GM12878 (cell line): ENCODE results near the gene TXNDC17. TPM values are rescaled to one million over a fixed set of nuclear protein-coding genes. Genes with fewer than 3 reads are reported as not detected.

Experiments used
- ATAC-seq: fragments of 200-7000 bp; cut with Tn5 transposase; 3 replicates; pipeline ENCODE4 v1.9.1; 2020; ENCODE audit warnings: mild to moderate bottlenecking, moderate library complexity
- BruUV-seq: library from RNA; stranded (reverse); fragments of 400-500 nt; replicated peaks from 2 replicates; lab custom pipeline; 2021; lab: Mats Ljungman, UMichigan
- CTCF ChIA-PET: fragments of 300-600 bp; sonication (Branson Sonifier 250); formaldehyde crosslinking; extraction: SDS; loops from one replicate; lab custom pipeline; 2021; ENCODE audit warnings: inconsistent platforms; lab: Yijun Ruan, JAX
- POLR2A ChIA-PET: fragments of 350-600 bp; formaldehyde crosslinking; extraction: SDS; loops from one replicate; lab custom pipeline; 2021; ENCODE audit warnings: inconsistent platforms; lab: Charles Lee
- RAD21 ChIA-PET: fragments of 300-600 bp; sonication (Branson Sonifier 250); formaldehyde crosslinking; loops from one replicate; lab custom pipeline; 2023; ENCODE audit warnings: antibody characterized with exemption; ENCODE audit not compliant: unreplicated experiment; lab: Charles Lee
- SMC1A ChIA-PET: fragments of 300-600 bp; sonication (Branson Sonifier 250); formaldehyde crosslinking; loops from one replicate; lab custom pipeline; 2023; ENCODE audit not compliant: unreplicated experiment, uncharacterized antibody; lab: Charles Lee
- DNase-seq: peaks from one replicate; pipeline ENCODE4 v3.0.0-alpha.2; 2011; ENCODE audit warnings: low read depth, low spot score
- FAIRE-seq: peaks from 3 replicates; lab custom pipeline; 2011; peaks lifted over from hg19 to GRCh38; lab: Jason Lieb, UNC
- H2AFZ ChIP-seq: 2 replicates; pipeline ENCODE4 v1.6.0; 2011; ENCODE audit warnings: low read depth, low read length, control low read depth; ENCODE audit not compliant: control insufficient read depth
- H3K27ac ChIP-seq: 2 replicates; pipeline ENCODE4 v1.5.1; 2011; ENCODE audit warnings: control low read depth; ENCODE audit not compliant: control insufficient read depth, insufficient read depth
- H3K27me3 ChIP-seq, 2 experiments: replicated peaks in 1 of 2; 2 replicates each; pipeline versions ENCODE4 v1.6.0 to v1.6.1; 2011; ENCODE audit warnings: low read length in 1 of 2; ENCODE audit not compliant: control insufficient read depth in 2 of 2, insufficient read depth in 2 of 2
- H3K36me3 ChIP-seq, 2 experiments: 2 replicates each; pipeline ENCODE4 v1.5.1; 2011; ENCODE audit warnings: low read length in 1 of 2; ENCODE audit not compliant: control insufficient read depth in 2 of 2, insufficient read depth in 2 of 2
- H3K4me1 ChIP-seq: 2 replicates; pipeline ENCODE4 v1.6.1; 2011; ENCODE audit warnings: mild to moderate bottlenecking, low read length, moderate library complexity, mixed read lengths; ENCODE audit not compliant: control insufficient read depth, insufficient read depth
- H3K4me2 ChIP-seq: 2 replicates; pipeline ENCODE4 v1.6.0; 2011; ENCODE audit warnings: control low read depth; ENCODE audit not compliant: control insufficient read depth, insufficient read depth
- H3K4me3 ChIP-seq: fragments of 200-600 bp; sonication (generic); 2 replicates; pipeline ENCODE4 v1.5.1; 2016
- H3K79me2 ChIP-seq: 2 replicates; pipeline ENCODE4 v1.6.0; 2011; ENCODE audit warnings: low read length; ENCODE audit not compliant: control insufficient read depth, insufficient read depth
- H3K9ac ChIP-seq: 2 replicates; pipeline ENCODE4 v1.8.0; 2011; ENCODE audit warnings: low read length, control low read depth, mixed read lengths; ENCODE audit not compliant: control insufficient read depth, insufficient read depth
- H3K9me3 ChIP-seq: replicated peaks from 3 replicates; pipeline ENCODE4 v1.5.1; 2011; ENCODE audit warnings: mild to moderate bottlenecking, low read length; ENCODE audit not compliant: control insufficient read depth, insufficient read depth
- H4K20me1 ChIP-seq: 2 replicates; pipeline ENCODE4 v1.6.0; 2011; ENCODE audit not compliant: control insufficient read depth, insufficient read depth
- ATF7 ChIP-seq: fragments of 450-650 bp; IDR thresholded peaks from 2 replicates; pipeline ENCODE4 v1.6.1; 2016; ENCODE audit warnings: low read depth, mild to moderate bottlenecking
- IKZF1 ChIP-seq: fragments of 450-650 bp; conservative IDR thresholded peaks from 2 replicates; pipeline ENCODE4 v1.6.1; 2017; ENCODE audit warnings: antibody characterized with exemption, mild to moderate bottlenecking
- MEF2A ChIP-seq: IDR thresholded peaks from 2 replicates; pipeline ENCODE4 v1.6.1; 2011; ENCODE audit warnings: low read depth, mild to moderate bottlenecking, low read length, moderate library complexity; ENCODE audit not compliant: insufficient read depth
- NR2F1 ChIP-seq: fragments of 450-650 bp; conservative IDR thresholded peaks from 2 replicates; pipeline ENCODE4 v1.6.1; 2017; ENCODE audit warnings: mild to moderate bottlenecking
- NRF1 ChIP-seq: conservative IDR thresholded peaks from 2 replicates; pipeline ENCODE4 v1.6.1; 2011; ENCODE audit warnings: mild to moderate bottlenecking, low read depth, low read length, improper control_type of control experiment
- POU2F2 ChIP-seq: IDR thresholded peaks from 3 replicates; pipeline ENCODE4 v1.6.1; 2011; ENCODE audit warnings: low read depth, mild to moderate bottlenecking, low read length, borderline replicate concordance
- RAD51 ChIP-seq: fragments of 450-650 bp; IDR thresholded peaks from 2 replicates; pipeline ENCODE4 v1.6.1; 2016; ENCODE audit warnings: moderate library complexity, mild to moderate bottlenecking, inconsistent platforms
- RCOR1 ChIP-seq: conservative IDR thresholded peaks from 2 replicates; pipeline ENCODE4 v1.6.1; 2012; ENCODE audit warnings: low read depth, low read length, improper control_type of control experiment
- SMAD1 ChIP-seq: fragments of 450-650 bp; IDR thresholded peaks from 2 replicates; pipeline ENCODE4 v1.6.1; 2018; ENCODE audit warnings: mild to moderate bottlenecking, low read depth; ENCODE audit not compliant: partially characterized antibody
- SMARCA5 ChIP-seq: fragments of 450-650 bp; IDR thresholded peaks from 2 replicates; pipeline ENCODE4 v1.6.1; 2017; ENCODE audit warnings: mild to moderate bottlenecking
- SREBF1 ChIP-seq: IDR thresholded peaks from 2 replicates; pipeline ENCODE4 v1.6.1; 2012; ENCODE audit warnings: mild to moderate bottlenecking, low read length
- SRF ChIP-seq, 2 experiments: IDR thresholded peaks; 2 replicates each; pipeline ENCODE4 v1.6.1; 2011; ENCODE audit warnings: low read depth in 2 of 2, low read length in 2 of 2, mild to moderate bottlenecking in 1 of 2, moderate library complexity in 1 of 2
- ZBED1 ChIP-seq: IDR thresholded peaks from 2 replicates; pipeline ENCODE4 v1.6.1; 2016; ENCODE audit warnings: borderline replicate concordance
- WGBS: methylation state at CpG from one replicate; pipeline ENCODE4 v1.1.6; 2016; ENCODE audit warnings: low lambda C conversion rate; ENCODE audit not compliant: insufficient replicate concordance, insufficient coverage; ENCODE audit errors: missing lambda C conversion rate; 5-methylcytosine and 5-hydroxymethylcytosine counted together
- in situ Hi-C: fragments of 300-500 bp; cut with MboI; formaldehyde crosslinking; loops from 9 replicates; pipeline ENCODE4 v1.14.3; 2018; ENCODE audit warnings: mixed read lengths
- intact Hi-C: fragments of 100-400 bp; cut with micrococcal nuclease; formaldehyde crosslinking; loops from one replicate; pipeline ENCODE4 v1.14.2; 2022; ENCODE audit not compliant: unreplicated experiment
- polyA plus RNA-seq, 11 experiments: library from polyadenylated mRNA; depleted of rRNA in 4 of 11; unstranded in 6 of 11; stranded (reverse) in 5 of 11; fragments of >200 nt; fragmentation: Nextera tagmentation in 4 of 11; fragmentation: Illumina TruSeq in 1 of 11; extraction: Ambion mirVana in 4 of 11; extraction: Trizol in 1 of 11; gene quantifications; 1 replicate in 1 of 11; 2 replicates in 10 of 11; pipeline versions ENCODE4 v1.2.1 to v1.2.3, GENCODE V29; 2011 to 2016; ENCODE audit warnings: inconsistent platforms in 2 of 11, missing spikeins in 2 of 11, low read depth in 1 of 11
- total RNA-seq, 4 experiments: library from RNA; depleted of rRNA in 3 of 4; stranded (reverse); fragments of >200 nt in 3 of 4; fragmentation: Illumina TruSeq in 1 of 4; extraction: Trizol in 1 of 4; gene quantifications; 2 replicates each; pipeline versions ENCODE4 v1.2.1 to v1.2.3, GENCODE V29; 2013 to 2021
- TF ChIP-seq, protein P1 (sequence below): fragments of 450-650 bp; IDR thresholded peaks from 2 replicates; pipeline ENCODE4 v1.6.1; 2016; ENCODE audit warnings: mild to moderate bottlenecking, moderate library complexity, borderline replicate concordance
- TF ChIP-seq, protein P2 (sequence below): IDR thresholded peaks from 2 replicates; pipeline ENCODE4 v1.6.1; 2011; ENCODE audit warnings: mild to moderate bottlenecking, low read depth, low read length, moderate library complexity; ENCODE audit not compliant: insufficient replicate concordance

The TXNDC17 gene
- total and polyA plus RNA-seq, 10 of the 15 experiments (the other 5 are each of a cell fraction or from before 2014, with no cell fraction given), result 124 to 957 (median 216) TPM

DNA sequence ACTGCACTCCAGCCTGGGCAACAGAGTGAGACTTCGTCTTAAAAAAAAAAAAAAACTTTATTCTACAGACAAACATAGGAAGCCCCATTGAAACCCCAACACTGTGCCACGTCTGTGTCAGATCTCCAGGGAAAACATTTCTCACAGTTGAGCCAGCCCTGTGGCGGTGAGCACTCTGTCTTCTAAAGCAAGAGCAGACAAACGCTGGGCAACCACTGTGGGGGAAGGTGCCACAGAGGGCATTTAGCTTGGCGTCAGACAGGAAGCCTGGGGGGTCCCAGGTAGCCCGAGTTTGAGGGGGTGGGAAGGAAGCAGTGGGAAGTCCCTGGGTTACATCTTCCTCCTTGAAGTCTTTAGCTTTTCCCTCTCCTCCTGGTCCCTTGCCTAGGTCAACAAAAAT lies 26.7 kb downstream of the TXNDC17 start:
- Histone ChIP-seq H3K27ac (no peak overlapping the region), H3K4me2 (no peak overlapping the region), H3K4me1 (no peaks in the 10 kb centered on the region), H2AFZ (no peak overlapping the region), H3K4me3 (no peak overlapping the region), H3K79me2 (no peaks in the 10 kb centered on the region), H4K20me1 (no peaks in the 10 kb centered on the region), H3K9ac (no peak overlapping the region), H3K27me3 (no peaks in the 10 kb centered on the region), H3K36me3 (no peaks in the 10 kb centered on the region; a peak in 1 of 4 replicates), H3K9me3 (no peaks in the 10 kb centered on the region)
- POLR2A ChIA-PET, result no interaction called here
- RAD21 ChIA-PET, result interaction anchor here (0.5 to 3.2 kb wide), 4 partner anchors 23 to 338 kb away, joined by 3 to 17 read pairs (median 6); no protein-coding TSS in a partner anchor
- CTCF ChIA-PET, result interaction anchor here (0.6 to 3.1 kb wide), 7 partner anchors 15 to 354 kb away, joined by 3 to 27 read pairs (median 3); no protein-coding TSS in a partner anchor
- SMC1A ChIA-PET, result interaction anchor here (0.9 to 2.7 kb wide), 5 partner anchors 164 to 355 kb away, joined by 3 to 16 read pairs (median 6); partner anchors contain the start of gene TEKT1
- DNase-seq (no peak), ATAC-seq (no peak), FAIRE-seq (no peak)
- TF ChIP-seq RAD51 (no peak), ZBED1 (no peak), POU2F2 (no peak), ATF7 (no peak), IKZF1 (no peak), SRF (IDR thresholded peaks at IDR 0.05; ENCODE audit: low read depth in 2 of 2, low read length in 2 of 2) (no peak), NRF1 (no peak), MEF2A (no peak), NR2F1 (no peak), SREBF1 (no peak), SMAD1 (no peak), SMARCA5 (no peak), RCOR1 (no peak)
- TF ChIP-seq, protein P1, sequence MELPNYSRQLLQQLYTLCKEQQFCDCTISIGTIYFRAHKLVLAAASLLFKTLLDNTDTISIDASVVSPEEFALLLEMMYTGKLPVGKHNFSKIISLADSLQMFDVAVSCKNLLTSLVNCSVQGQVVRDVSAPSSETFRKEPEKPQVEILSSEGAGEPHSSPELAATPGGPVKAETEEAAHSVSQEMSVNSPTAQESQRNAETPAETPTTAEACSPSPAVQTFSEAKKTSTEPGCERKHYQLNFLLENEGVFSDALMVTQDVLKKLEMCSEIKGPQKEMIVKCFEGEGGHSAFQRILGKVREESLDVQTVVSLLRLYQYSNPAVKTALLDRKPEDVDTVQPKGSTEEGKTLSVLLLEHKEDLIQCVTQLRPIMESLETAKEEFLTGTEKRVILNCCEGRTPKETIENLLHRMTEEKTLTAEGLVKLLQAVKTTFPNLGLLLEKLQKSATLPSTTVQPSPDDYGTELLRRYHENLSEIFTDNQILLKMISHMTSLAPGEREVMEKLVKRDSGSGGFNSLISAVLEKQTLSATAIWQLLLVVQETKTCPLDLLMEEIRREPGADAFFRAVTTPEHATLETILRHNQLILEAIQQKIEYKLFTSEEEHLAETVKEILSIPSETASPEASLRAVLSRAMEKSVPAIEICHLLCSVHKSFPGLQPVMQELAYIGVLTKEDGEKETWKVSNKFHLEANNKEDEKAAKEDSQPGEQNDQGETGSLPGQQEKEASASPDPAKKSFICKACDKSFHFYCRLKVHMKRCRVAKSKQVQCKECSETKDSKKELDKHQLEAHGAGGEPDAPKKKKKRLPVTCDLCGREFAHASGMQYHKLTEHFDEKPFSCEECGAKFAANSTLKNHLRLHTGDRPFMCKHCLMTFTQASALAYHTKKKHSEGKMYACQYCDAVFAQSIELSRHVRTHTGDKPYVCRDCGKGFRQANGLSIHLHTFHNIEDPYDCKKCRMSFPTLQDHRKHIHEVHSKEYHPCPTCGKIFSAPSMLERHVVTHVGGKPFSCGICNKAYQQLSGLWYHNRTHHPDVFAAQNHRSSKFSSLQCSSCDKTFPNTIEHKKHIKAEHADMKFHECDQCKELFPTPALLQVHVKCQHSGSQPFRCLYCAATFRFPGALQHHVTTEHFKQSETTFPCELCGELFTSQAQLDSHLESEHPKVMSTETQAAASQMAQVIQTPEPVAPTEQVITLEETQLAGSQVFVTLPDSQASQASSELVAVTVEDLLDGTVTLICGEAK, result no peak
- TF ChIP-seq, protein P2, sequence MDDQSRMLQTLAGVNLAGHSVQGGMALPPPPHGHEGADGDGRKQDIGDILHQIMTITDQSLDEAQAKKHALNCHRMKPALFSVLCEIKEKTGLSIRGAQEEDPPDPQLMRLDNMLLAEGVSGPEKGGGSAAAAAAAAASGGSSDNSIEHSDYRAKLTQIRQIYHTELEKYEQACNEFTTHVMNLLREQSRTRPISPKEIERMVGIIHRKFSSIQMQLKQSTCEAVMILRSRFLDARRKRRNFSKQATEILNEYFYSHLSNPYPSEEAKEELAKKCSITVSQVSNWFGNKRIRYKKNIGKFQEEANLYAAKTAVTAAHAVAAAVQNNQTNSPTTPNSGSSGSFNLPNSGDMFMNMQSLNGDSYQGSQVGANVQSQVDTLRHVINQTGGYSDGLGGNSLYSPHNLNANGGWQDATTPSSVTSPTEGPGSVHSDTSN, result no peak
- in situ Hi-C loops, result no loop called here
- WGBS, result 13% methylated on average over 5 of the region's 6 CpGs
- intact Hi-C loops, result loop anchor here (2.0 to 10.0 kb wide), 4 partner anchors 87 to 337 kb away; partner anchors contain the start of gene XAF1
- BruUV-seq, result no TSS peak
